Liver (tissue), 9 donors: ENCODE results near the gene PPFIA4. TPM values are rescaled to one million over a fixed set of nuclear protein-coding genes. Genes with fewer than 3 reads are reported as not detected.

Experiments
- DNase-seq: peaks from one replicate; pipeline ENCODE4 v3.0.0-alpha.2; 2017; ENCODE audit warnings: low spot score
- H3K27ac ChIP-seq, 2 donors: one replicate each; pipeline ENCODE4 v1.7.0; 2013; ENCODE audit warnings: inconsistent platforms in 2 of 2, low read length in 2 of 2, control low read depth in 1 of 2, low read depth in 1 of 2, mild to moderate bottlenecking in 1 of 2
- H3K27me3 ChIP-seq, 4 donors: one replicate each; pipeline versions ENCODE4 v1.6.1 to v1.7.0; 2013; ENCODE audit warnings: low read length in 3 of 4, inconsistent platforms in 1 of 4, mild to moderate bottlenecking in 1 of 4, moderate library complexity in 1 of 4; ENCODE audit not compliant: control insufficient read depth in 4 of 4, insufficient read depth in 4 of 4
- H3K36me3 ChIP-seq, 4 donors: one replicate each; pipeline versions ENCODE4 v1.6.1 to v1.7.0; 2013; ENCODE audit warnings: low read length in 3 of 4, mild to moderate bottlenecking in 3 of 4, low read depth in 1 of 4, moderate library complexity in 1 of 4; ENCODE audit not compliant: control insufficient read depth in 4 of 4, insufficient read depth in 3 of 4
- H3K4me1 ChIP-seq, 4 donors: one replicate each; pipeline versions ENCODE4 v1.6.1 to v1.7.0; 2013; ENCODE audit warnings: low read length in 3 of 4, mild to moderate bottlenecking in 3 of 4, moderate library complexity in 1 of 4; ENCODE audit not compliant: control insufficient read depth in 4 of 4, insufficient read depth in 4 of 4
- H3K4me3 ChIP-seq, 3 donors: one replicate each; pipeline versions ENCODE4 v1.6.1 to v1.7.0; 2013; ENCODE audit warnings: low read length in 3 of 3, control low read depth in 1 of 3, low read depth in 1 of 3, mild to moderate bottlenecking in 1 of 3
- H3K9ac ChIP-seq, 2 donors: one replicate each; pipeline ENCODE4 v1.7.0; 2013; ENCODE audit warnings: low read length in 2 of 2, mild to moderate bottlenecking in 2 of 2, moderate library complexity in 2 of 2, control low read depth in 1 of 2, low read depth in 1 of 2
- H3K9me3 ChIP-seq, 4 donors: one replicate each; pipeline versions ENCODE4 v1.6.1 to v1.7.0; 2013; ENCODE audit warnings: low read length in 3 of 4; ENCODE audit not compliant: control insufficient read depth in 4 of 4
- ATF3 ChIP-seq: IDR thresholded peaks from 2 replicates; pipeline ENCODE4 v1.6.1; 2016; ENCODE audit warnings: antibody characterized with exemption
- CTCF ChIP-seq: fragments of 150-350 bp; IDR thresholded peaks from 2 replicates; pipeline ENCODE4 v1.5.1; 2017; ENCODE audit warnings: improper control_type of control experiment, low read depth, low read length; ENCODE audit not compliant: missing input control
- EGR1 ChIP-seq, 2 donors: IDR thresholded peaks; 2 replicates each; pipeline ENCODE4 v1.6.1; 2016 to 2018; ENCODE audit warnings: antibody characterized with exemption in 2 of 2, low read depth in 2 of 2
- FOXA1 ChIP-seq: IDR thresholded peaks from 2 replicates; pipeline ENCODE4 v1.6.1; 2016; ENCODE audit warnings: antibody characterized with exemption
- FOXA2 ChIP-seq: IDR thresholded peaks from 2 replicates; pipeline ENCODE4 v1.6.1; 2016; ENCODE audit warnings: antibody characterized with exemption
- GABPA ChIP-seq, 2 donors: IDR thresholded peaks in 1 of 2; conservative IDR thresholded peaks in 1 of 2; 2 replicates each; pipeline ENCODE4 v1.6.1; 2016; ENCODE audit warnings: antibody characterized with exemption in 2 of 2, mild to moderate bottlenecking in 1 of 2, moderate library complexity in 1 of 2
- HNF4A ChIP-seq, 2 donors: conservative IDR thresholded peaks; 2 replicates each; pipeline ENCODE4 v1.6.1; 2016; ENCODE audit warnings: antibody characterized with exemption in 2 of 2, mild to moderate bottlenecking in 2 of 2
- HNF4G ChIP-seq: IDR thresholded peaks from 2 replicates; pipeline ENCODE4 v1.6.1; 2016; ENCODE audit warnings: antibody characterized with exemption
- JUND ChIP-seq, 2 donors: IDR thresholded peaks; 2 replicates each; pipeline ENCODE4 v1.6.1; 2016; ENCODE audit warnings: antibody characterized with exemption in 2 of 2
- MAX ChIP-seq: IDR thresholded peaks from 2 replicates; pipeline ENCODE4 v1.6.1; 2016; ENCODE audit warnings: antibody characterized with exemption
- NR2F2 ChIP-seq: IDR thresholded peaks from 2 replicates; pipeline ENCODE4 v1.6.1; 2016; ENCODE audit warnings: antibody characterized with exemption
- RAD21 ChIP-seq, 2 donors: IDR thresholded peaks; 2 replicates each; pipeline ENCODE4 v1.6.1; 2016; ENCODE audit warnings: antibody characterized with exemption in 2 of 2, mild to moderate bottlenecking in 2 of 2
- REST ChIP-seq: IDR thresholded peaks from 2 replicates; pipeline ENCODE4 v1.6.1; 2016; ENCODE audit warnings: antibody characterized with exemption, mild to moderate bottlenecking
- RXRA ChIP-seq, 2 donors: IDR thresholded peaks; 2 replicates each; pipeline ENCODE4 v1.6.1; 2017 to 2018; ENCODE audit warnings: antibody characterized with exemption in 2 of 2, mild to moderate bottlenecking in 1 of 2
- SP1 ChIP-seq: IDR thresholded peaks from 2 replicates; pipeline ENCODE4 v1.6.1; 2018; ENCODE audit warnings: antibody characterized with exemption, mild to moderate bottlenecking
- TAF1 ChIP-seq: conservative IDR thresholded peaks from 2 replicates; pipeline ENCODE4 v1.6.1; 2016; ENCODE audit warnings: antibody characterized with exemption, mild to moderate bottlenecking
- YY1 ChIP-seq: IDR thresholded peaks from 2 replicates; pipeline ENCODE4 v1.6.1; 2016; ENCODE audit warnings: antibody characterized with exemption, mild to moderate bottlenecking
- ZBTB33 ChIP-seq: IDR thresholded peaks from 2 replicates; pipeline ENCODE4 v1.6.1; 2016; ENCODE audit warnings: antibody characterized with exemption
- WGBS: extraction: QIAGEN DNeasy Blood & Tissue Kit; methylation state at CpG from one replicate; pipeline ENCODE4 v1.1.7; 2013; 5-methylcytosine and 5-hydroxymethylcytosine counted together
- polyA plus RNA-seq, 2 donors: library from polyadenylated mRNA; stranded (reverse) in 1 of 2; unstranded in 1 of 2; fragments of 200-250 nt in 1 of 2; fragments of >200 nt in 1 of 2; fragmentation: Nextera tagmentation in 1 of 2; extraction: Ambion mirVana in 1 of 2; gene quantifications; one replicate each; pipeline versions ENCODE4 v1.2.1 to v1.2.3, GENCODE V29; 2013 to 2015
- total RNA-seq, 2 donors: library from RNA; depleted of rRNA; stranded (reverse); fragments of >200 nt; gene quantifications; one replicate each; pipeline ENCODE4 v1.2.3, GENCODE V29; 2014
- donor health status: healthy.
- donor health status: healthy.
- donor health status: healthy.
- donor health status: healthy.
- donor health status: healthy.

The PPFIA4 gene
- total and polyA plus RNA-seq, 4 donors = 0.07 to 0.33 (median 0.15) TPM

- Histone ChIP-seq H3K36me3 (no peaks in the 10 kb centered on the region), H3K9me3 (no peaks in the 10 kb centered on the region), H3K4me3 (no peak overlapping the region), H3K4me1 (peaks cover 0 to 20% (median under 1%) of the 10 kb centered on the region in 4 donors), H3K27me3 (peaks cover 0 to 3% (median 1%) of the 10 kb centered on the region in 4 donors), H3K9ac (no peak overlapping the region), H3K27ac (no peak overlapping the region)
- WGBS = 93% methylated on average over 2 of the region's 2 CpGs
- no peak for TF ChIP-seq HNF4A (conservative IDR thresholded peaks at IDR 0.05)
- no peak for TF ChIP-seq CTCF
- TF ChIP-seq JUND (IDR thresholded peaks at IDR 0.05) = no peak
- TF ChIP-seq TAF1 = no peak
- no peak for TF ChIP-seq GABPA (IDR thresholded peaks at IDR 0.05 in 1 of 2, conservative IDR thresholded peaks at IDR 0.05 in 1 of 2)
- no peak for TF ChIP-seq MAX
- TF ChIP-seq SP1 = no peak
- no peak for TF ChIP-seq EGR1 (IDR thresholded peaks at IDR 0.05; ENCODE audit: low read depth in 2 of 2)
- no peak for TF ChIP-seq YY1
- peak; percentile 16 for DNase-seq
Observed at GRCh38 chr1:203122159-203122558, 95.9 kb downstream of the PPFIA4 start.

- TF ChIP-seq REST = no peak
- TF ChIP-seq FOXA1 = no peak
- TF ChIP-seq NR2F2 = no peak
- TF ChIP-seq GABPA (IDR thresholded peaks at IDR 0.05 in 1 of 2, conservative IDR thresholded peaks at IDR 0.05 in 1 of 2) = no peak
- no peak for TF ChIP-seq MAX
- TF ChIP-seq SP1 = no peak
- no peak for TF ChIP-seq JUND (IDR thresholded peaks at IDR 0.05)
- no peak for TF ChIP-seq YY1
- no peak for TF ChIP-seq FOXA2
- no peak for TF ChIP-seq TAF1
- no peak for TF ChIP-seq RXRA (IDR thresholded peaks at IDR 0.05)
- TF ChIP-seq RAD21 (IDR thresholded peaks at IDR 0.05) = no peak
- TF ChIP-seq HNF4A (conservative IDR thresholded peaks at IDR 0.05) = no peak
- TF ChIP-seq HNF4G = no peak
- no peak for TF ChIP-seq EGR1 (IDR thresholded peaks at IDR 0.05; ENCODE audit: low read depth in 2 of 2)
- no peak for TF ChIP-seq ATF3
- TF ChIP-seq ZBTB33 = no peak
- TF ChIP-seq CTCF = no peak
- no peak for DNase-seq
- 54% methylated on average over 5 of the region's 5 CpGs for WGBS
- peaks cover 5 to 31% (median 8%) of the 10 kb centered on the region in 4 donors for H3K4me1 ChIP-seq
- H3K9ac ChIP-seq = no peak overlapping the region
- H3K4me3 ChIP-seq = no peak overlapping the region
- no peaks in the 10 kb centered on the region for H3K36me3 ChIP-seq
- H3K27ac ChIP-seq = no peak overlapping the region
- no peaks in the 10 kb centered on the region for H3K9me3 ChIP-seq
- peaks cover 0 to 3% (median 0%) of the 10 kb centered on the region in 4 donors for H3K27me3 ChIP-seq
Observed at GRCh38 chr1:203124011-203124410, 97.7 kb downstream of the PPFIA4 start.
